K562 (cell line): ENCODE measurements around the gene DLAT. TPM values are rescaled to one million over a fixed set of nuclear protein-coding genes. Genes with fewer than 3 reads are reported as not detected.

Experiments used
- ADNP ChIP-seq: fragments of 200-800 bp; sonication (Bioruptor generic); IDR thresholded peaks from 2 replicates; pipeline ENCODE4 v1.6.1; 2016; ENCODE audit warnings: missing genetic modification characterization, missing compliant biosample characterization
- BCL6 ChIP-seq: fragments of 250-450 bp; sonication (Bioruptor Pico); IDR thresholded peaks from 2 replicates; pipeline ENCODE4 v1.4.0; 2020
- BHLHE40 ChIP-seq: IDR thresholded peaks from 2 replicates; pipeline ENCODE4 v1.6.1; 2011; ENCODE audit warnings: low read length, improper control_type of control experiment
- BRCA1 ChIP-seq, 2 experiments: fragments of 450-650 bp in 1 of 2; sonication (generic) in 1 of 2; formaldehyde crosslinking in 1 of 2; IDR thresholded peaks; 2 replicates each; pipeline versions ENCODE4 v1.5.0 to v1.6.1; 2017 to 2020; ENCODE audit warnings: mild to moderate bottlenecking in 1 of 2, missing genetic modification reagents in 1 of 2
- L3MBTL2 ChIP-seq: fragments of 450-650 bp; IDR thresholded peaks from 2 replicates; pipeline ENCODE4 v1.6.1; 2016; ENCODE audit warnings: mild to moderate bottlenecking, moderate library complexity
- MEIS2 ChIP-seq: fragments of 450-650 bp; IDR thresholded peaks from 2 replicates; pipeline ENCODE4 v1.6.1; 2014; ENCODE audit warnings: mild to moderate bottlenecking; ENCODE audit not compliant: partially characterized antibody
- MYC ChIP-seq, 2 experiments: fragments of 250-450 bp in 1 of 2; sonication (Bioruptor Pico) in 1 of 2; IDR thresholded peaks; 2 replicates each; pipeline versions ENCODE4 v1.5.1 to v1.6.1; 2012 to 2021; ENCODE audit warnings: low read depth in 2 of 2, borderline replicate concordance in 1 of 2, improper control_type of control experiment in 1 of 2, low read length in 1 of 2, mild to moderate bottlenecking in 1 of 2, moderate library complexity in 1 of 2
- NCOA2 ChIP-seq, 2 experiments: fragments of 450-650 bp; IDR thresholded peaks; 2 replicates each; pipeline ENCODE4 v1.6.1; 2018; ENCODE audit warnings: mild to moderate bottlenecking in 2 of 2, moderate library complexity in 1 of 2; ENCODE audit not compliant: partially characterized antibody in 2 of 2
- PHF21A ChIP-seq: fragments of 450-650 bp; IDR thresholded peaks from 2 replicates; pipeline ENCODE4 v1.6.1; 2017; ENCODE audit warnings: low read depth, borderline replicate concordance
- TEAD1 ChIP-seq, 2 experiments: fragments of 450-650 bp in 1 of 2; sonication (generic) in 1 of 2; formaldehyde crosslinking; IDR thresholded peaks; 2 replicates each; pipeline versions ENCODE4 v1.4.0 to v1.8.0; 2020 to 2022; ENCODE audit warnings: mild to moderate bottlenecking in 2 of 2, missing genetic modification reagents in 1 of 2
- TOE1 ChIP-seq, 2 experiments: fragments of 450-650 bp in 1 of 2; sonication (generic) in 1 of 2; formaldehyde crosslinking in 1 of 2; IDR thresholded peaks; 2 replicates each; pipeline versions ENCODE4 v1.7.1 to v1.8.0; 2016 to 2022; ENCODE audit warnings: borderline replicate concordance in 2 of 2, mild to moderate bottlenecking in 2 of 2, antibody characterized with exemption in 1 of 2, inconsistent platforms in 1 of 2, low read depth in 1 of 2, missing genetic modification reagents in 1 of 2, moderate library complexity in 1 of 2
- ZBTB8A ChIP-seq: fragments of 450-650 bp; IDR thresholded peaks from 2 replicates; pipeline ENCODE4 v1.6.1; 2018; ENCODE audit warnings: mild to moderate bottlenecking, moderate library complexity; ENCODE audit not compliant: partially characterized antibody
- ZNF431 ChIP-seq: sonication (generic); formaldehyde crosslinking; IDR thresholded peaks from 2 replicates; pipeline ENCODE4 v1.8.0; 2022; ENCODE audit warnings: mild to moderate bottlenecking, missing genetic modification reagents
- ZNF830 ChIP-seq: fragments of 250-450 bp; sonication (Bioruptor Pico); IDR thresholded peaks from 2 replicates; pipeline ENCODE4 v1.5.0; 2021; ENCODE audit warnings: mild to moderate bottlenecking
- polyA plus RNA-seq, 8 experiments: library from polyadenylated mRNA; depleted of rRNA in 4 of 8; stranded (reverse) in 5 of 8; unstranded in 3 of 8; fragments of >200 nt; fragmentation: Nextera tagmentation in 2 of 8; fragmentation: Illumina TruSeq in 1 of 8; extraction: Ambion mirVana in 2 of 8; extraction: Trizol in 1 of 8; gene quantifications; 2 replicates each; pipeline versions ENCODE4 v1.2.1 to v1.2.3, GENCODE V29; 2011 to 2014; ENCODE audit warnings: inconsistent platforms in 1 of 8, missing spikeins in 1 of 8
- total RNA-seq, 7 experiments: library from RNA; depleted of rRNA in 6 of 7; stranded (reverse); fragments of >200 nt in 6 of 7; fragmentation: Illumina TruSeq in 2 of 7; extraction: Trizol in 2 of 7; gene quantifications; 2 replicates each; pipeline versions ENCODE4 v1.2.1 to v1.2.3, GENCODE V29; 2011 to 2021; ENCODE audit warnings: low replicate concordance in 1 of 7
- TF ChIP-seq, protein P1 (sequence below): fragments of 250-450 bp; sonication (Bioruptor Pico); IDR thresholded peaks from 2 replicates; pipeline ENCODE4 v1.5.0; 2021; ENCODE audit warnings: mild to moderate bottlenecking, moderate library complexity

The DLAT gene
- total and polyA plus RNA-seq, 9 of the 15 experiments (the other 6 are each of a cell fraction or from before 2014, with no cell fraction given): 41.7 to 152 (median 105) TPM

DNA sequence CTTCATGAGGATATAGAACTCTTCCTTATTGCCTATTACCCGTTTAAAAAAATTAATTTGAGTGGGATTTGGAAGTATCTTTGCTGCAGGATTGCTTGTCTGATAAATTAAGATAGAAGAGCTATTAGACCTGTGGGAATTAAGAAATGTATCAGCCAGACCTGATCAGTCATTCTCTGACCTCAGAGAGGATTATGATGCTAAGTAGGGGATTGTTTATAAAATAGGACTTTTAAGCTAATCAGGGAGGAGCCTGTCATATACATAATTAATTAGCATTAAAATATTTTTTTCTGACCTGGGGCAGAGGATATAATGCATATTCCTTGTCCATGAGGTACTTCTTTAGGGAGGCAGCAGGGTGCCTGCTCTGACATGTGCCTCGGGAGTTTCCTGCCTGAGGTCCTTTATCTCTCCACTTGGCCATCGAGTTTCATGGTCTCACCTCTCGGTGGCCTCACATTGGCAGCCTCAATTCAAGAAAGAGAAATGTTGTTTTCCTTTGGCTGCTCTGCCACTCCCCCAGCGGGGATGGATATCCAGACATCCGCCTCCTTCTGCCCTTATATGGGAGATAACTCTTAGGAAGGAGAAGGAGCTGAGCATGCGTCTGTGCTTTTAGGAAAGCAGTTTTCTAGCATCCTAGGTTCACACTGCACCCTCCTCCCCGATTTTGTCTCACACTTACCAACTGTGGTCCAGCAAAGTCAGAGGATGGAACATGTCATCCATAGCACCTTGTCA lies 47.0 kb upstream of the DLAT start (continued):
- no peak for TF ChIP-seq ADNP (tag)
- no peak for TF ChIP-seq NCOA2 (IDR thresholded peaks at IDR 0.05; ENCODE audit: partially characterized antibody in 2 of 2)
- TF ChIP-seq TEAD1 (CRISPR knock-in tag; IDR thresholded peaks at IDR 0.05): no peak
- TF ChIP-seq, protein P1, sequence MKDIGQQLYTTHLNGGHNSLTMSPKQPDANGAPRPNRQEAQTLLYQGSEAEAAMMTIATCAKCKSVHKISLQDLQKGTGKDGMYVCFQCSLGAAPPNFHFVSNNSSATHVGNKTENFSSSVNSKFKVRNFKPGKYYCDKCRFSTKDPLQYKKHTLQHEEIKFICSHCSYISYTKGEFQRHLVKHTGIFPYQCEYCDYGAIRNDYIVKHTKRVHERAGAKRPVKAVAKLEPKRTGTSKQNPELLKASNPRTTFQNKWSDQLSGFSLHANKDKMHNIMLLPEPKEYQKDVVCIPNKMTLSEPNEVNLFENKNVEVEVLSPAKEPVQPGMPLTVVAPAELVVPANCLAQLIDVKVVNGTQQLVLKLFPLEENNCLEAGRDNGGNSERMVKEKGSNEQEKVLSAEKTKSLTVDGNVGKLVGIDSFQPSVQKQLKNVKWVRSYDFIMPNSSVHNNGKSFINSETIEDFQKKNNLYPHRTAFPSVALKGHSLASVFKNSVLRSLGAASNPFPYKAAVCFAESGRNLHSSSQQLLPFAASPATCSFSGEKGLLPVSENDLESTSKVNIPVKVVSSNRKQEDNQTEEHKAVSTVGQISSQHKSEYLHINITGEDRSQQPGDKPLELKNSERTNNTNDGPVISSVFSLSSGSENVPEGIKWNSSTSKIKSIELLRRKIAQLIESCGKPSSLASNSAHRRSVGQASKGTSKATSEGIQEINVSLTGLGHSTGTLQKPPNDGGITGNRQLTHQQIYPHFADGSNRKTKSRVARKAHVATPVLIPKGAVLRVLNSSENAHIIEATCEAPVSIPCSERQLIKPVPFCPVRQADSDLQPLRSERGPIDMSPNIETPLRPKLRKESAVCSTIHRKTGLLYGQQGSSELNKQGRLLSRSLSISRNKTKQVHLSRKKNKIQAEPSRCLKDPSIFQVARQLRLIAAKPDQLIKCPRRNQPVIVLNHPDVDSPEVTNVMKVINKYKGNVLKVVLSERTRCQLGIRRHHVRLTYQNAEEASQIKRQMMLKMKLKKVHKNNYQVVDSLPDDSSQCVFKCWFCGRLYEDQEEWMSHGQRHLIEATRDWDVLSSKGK (CRISPR knock-in tag): no peak
- peak; percentile 56 for TF ChIP-seq MYC (IDR thresholded peaks at IDR 0.05; ENCODE audit: low read depth, low read length)
- no peak for TF ChIP-seq MYC (CRISPR knock-in tag; IDR thresholded peaks at IDR 0.05; ENCODE audit: borderline replicate concordance, low read depth)
- no peak for TF ChIP-seq TOE1 (IDR thresholded peaks at IDR 0.05; ENCODE audit: borderline replicate concordance)
- no peak for TF ChIP-seq TOE1 (CRISPR knock-in tag; IDR thresholded peaks at IDR 0.05; ENCODE audit: borderline replicate concordance, low read depth)
- TF ChIP-seq BHLHE40: no peak
- 0 out of 2 replicates have a peak, but pooled peaks have one; percentile 27 for TF ChIP-seq ZNF431
- peak; percentile 41 for TF ChIP-seq MEIS2
- TF ChIP-seq BRCA1 (IDR thresholded peaks at IDR 0.05): no peak
- TF ChIP-seq BRCA1 (CRISPR knock-in tag; IDR thresholded peaks at IDR 0.05): no peak
- no peak for TF ChIP-seq ZNF830 (CRISPR knock-in tag)
- TF ChIP-seq PHF21A: no peak
- no peak for TF ChIP-seq BCL6
- peak; percentile 92 for TF ChIP-seq L3MBTL2
- TF ChIP-seq ZBTB8A: no peak
